Gastroesophageal sphincter (tissue), 4 donors: Measurements from ENCODE around the gene XPO6. TPM values are rescaled to one million over a fixed set of nuclear protein-coding genes. Genes with fewer than 3 reads are reported as not detected.

Experiments used
- ATAC-seq: fragments of 150-250 bp; one replicate; pipeline ENCODE4 v1.9.1; 2016; ENCODE audit warnings: mild to moderate bottlenecking, moderate library complexity
- H3K27ac ChIP-seq, 4 donors: fragments of 200-600 bp; sonication (generic) in 3 of 4; 1 replicate in 3 of 4; 2 replicates in 1 of 4; pipeline ENCODE4 v1.5.1; 2016 to 2019
- H3K27me3 ChIP-seq: fragments of 200-600 bp; sonication (generic); one replicate; pipeline ENCODE4 v1.5.1; 2019
- H3K36me3 ChIP-seq, 2 donors: fragments of 200-600 bp; sonication (generic); one replicate each; pipeline ENCODE4 v1.5.1; 2019; ENCODE audit warnings: control low read depth in 1 of 2
- H3K4me1 ChIP-seq, 3 donors: fragments of 200-600 bp; sonication (generic); 1 replicate in 2 of 3; 2 replicates in 1 of 3; pipeline ENCODE4 v1.5.1; 2016 to 2019; ENCODE audit warnings: control low read depth in 2 of 3
- H3K4me3 ChIP-seq, 2 donors: fragments of 200-600 bp; sonication (generic); one replicate each; pipeline ENCODE4 v1.5.1; 2019; ENCODE audit warnings: mild to moderate bottlenecking in 1 of 2, moderate library complexity in 1 of 2
- H3K9me3 ChIP-seq, 3 donors: fragments of 200-600 bp; sonication (generic); one replicate each; pipeline ENCODE4 v1.5.1; 2017 to 2019; ENCODE audit warnings: control low read depth in 2 of 3
- EP300 ChIP-seq: sonication (generic); formaldehyde crosslinking; IDR thresholded peaks from one replicate; pipeline ENCODE4 v1.6.1; 2017; ENCODE audit warnings: antibody characterized with exemption, mild to moderate bottlenecking
- POLR2A ChIP-seq, 2 donors: fragments of 450-650 bp; IDR thresholded peaks; one replicate each; pipeline ENCODE4 v1.6.1; 2017; ENCODE audit warnings: antibody characterized with exemption in 2 of 2, mild to moderate bottlenecking in 2 of 2, moderate library complexity in 1 of 2
- POLR2AphosphoS5 ChIP-seq: sonication (generic); formaldehyde crosslinking; IDR thresholded peaks from one replicate; pipeline ENCODE4 v1.6.1; 2017; ENCODE audit warnings: antibody characterized with exemption
- WGBS, 2 donors: methylation state at CpG; one replicate each; pipeline ENCODE4 v1.1.5; 2018; ENCODE audit warnings: low coverage in 1 of 2; 5-methylcytosine and 5-hydroxymethylcytosine counted together
- total RNA-seq, 4 donors: library from RNA; depleted of rRNA; stranded (reverse); fragments of >200 nt; gene quantifications; one replicate each; pipeline ENCODE4 v1.1.0, GENCODE V29; 2016
- TF ChIP-seq, protein P1 (sequence below), 4 experiments: fragments of 200-600 bp in 2 of 4; fragments of 450-650 bp in 2 of 4; sonication (generic) in 1 of 4; IDR thresholded peaks; one replicate each; pipeline ENCODE4 v1.5.1; 2017 to 2019; ENCODE audit warnings: antibody characterized with exemption in 4 of 4, mild to moderate bottlenecking in 2 of 4, moderate library complexity in 2 of 4

The XPO6 gene
- total RNA-seq, 4 donors from 2014 or later: 35.3 to 80.2 (median 66.8) TPM

GRCh38 chr16:28064706-28065249, 147.0 kb downstream of the XPO6 start:
- Histone ChIP-seq H3K27ac (no peak overlapping the region), H3K36me3 (no peaks in the 10 kb centered on the region), H3K4me1 (peaks cover 0 to 17% (median 0%) of the 10 kb centered on the region in 3 donors), H3K4me3 (no peak overlapping the region), H3K27me3 (peaks cover 53% of the 10 kb centered on the region), H3K9me3 (no peaks in the 10 kb centered on the region)
- WGBS, 2 donors: 46 to 73% methylated on average over 2 to 6 of the region's 15 CpGs
- no peak for ATAC-seq
- TF ChIP-seq POLR2A (IDR thresholded peaks at IDR 0.05): no peak
- TF ChIP-seq POLR2AphosphoS5: no peak
- no peak for TF ChIP-seq EP300
- TF ChIP-seq, protein P1, sequence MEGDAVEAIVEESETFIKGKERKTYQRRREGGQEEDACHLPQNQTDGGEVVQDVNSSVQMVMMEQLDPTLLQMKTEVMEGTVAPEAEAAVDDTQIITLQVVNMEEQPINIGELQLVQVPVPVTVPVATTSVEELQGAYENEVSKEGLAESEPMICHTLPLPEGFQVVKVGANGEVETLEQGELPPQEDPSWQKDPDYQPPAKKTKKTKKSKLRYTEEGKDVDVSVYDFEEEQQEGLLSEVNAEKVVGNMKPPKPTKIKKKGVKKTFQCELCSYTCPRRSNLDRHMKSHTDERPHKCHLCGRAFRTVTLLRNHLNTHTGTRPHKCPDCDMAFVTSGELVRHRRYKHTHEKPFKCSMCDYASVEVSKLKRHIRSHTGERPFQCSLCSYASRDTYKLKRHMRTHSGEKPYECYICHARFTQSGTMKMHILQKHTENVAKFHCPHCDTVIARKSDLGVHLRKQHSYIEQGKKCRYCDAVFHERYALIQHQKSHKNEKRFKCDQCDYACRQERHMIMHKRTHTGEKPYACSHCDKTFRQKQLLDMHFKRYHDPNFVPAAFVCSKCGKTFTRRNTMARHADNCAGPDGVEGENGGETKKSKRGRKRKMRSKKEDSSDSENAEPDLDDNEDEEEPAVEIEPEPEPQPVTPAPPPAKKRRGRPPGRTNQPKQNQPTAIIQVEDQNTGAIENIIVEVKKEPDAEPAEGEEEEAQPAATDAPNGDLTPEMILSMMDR (IDR thresholded peaks at IDR 0.05): no peak

- no peaks in the 10 kb centered on the region for H3K9me3 ChIP-seq
- no peak for TF ChIP-seq EP300
- no peak for TF ChIP-seq POLR2AphosphoS5
- TF ChIP-seq POLR2A (IDR thresholded peaks at IDR 0.05): no peak
- TF ChIP-seq, protein P1 (IDR thresholded peaks at IDR 0.05): no peak
- ATAC-seq: no peak
- H3K27ac ChIP-seq: no peak overlapping the region
- peaks cover 57% of the 10 kb centered on the region for H3K27me3 ChIP-seq
- WGBS, 2 donors: no CpG with 5 or more reads among the region's 3 CpGs
- H3K4me3 ChIP-seq: peak overlapping the region in 1 of 2 donors; percentile 45
- peaks cover 0 to 17% (median 0%) of the 10 kb centered on the region in 3 donors for H3K4me1 ChIP-seq
- H3K36me3 ChIP-seq: no peaks in the 10 kb centered on the region
Observed at GRCh38 chr16:28064150-28064549, 147.6 kb downstream of the XPO6 start.

DNA sequence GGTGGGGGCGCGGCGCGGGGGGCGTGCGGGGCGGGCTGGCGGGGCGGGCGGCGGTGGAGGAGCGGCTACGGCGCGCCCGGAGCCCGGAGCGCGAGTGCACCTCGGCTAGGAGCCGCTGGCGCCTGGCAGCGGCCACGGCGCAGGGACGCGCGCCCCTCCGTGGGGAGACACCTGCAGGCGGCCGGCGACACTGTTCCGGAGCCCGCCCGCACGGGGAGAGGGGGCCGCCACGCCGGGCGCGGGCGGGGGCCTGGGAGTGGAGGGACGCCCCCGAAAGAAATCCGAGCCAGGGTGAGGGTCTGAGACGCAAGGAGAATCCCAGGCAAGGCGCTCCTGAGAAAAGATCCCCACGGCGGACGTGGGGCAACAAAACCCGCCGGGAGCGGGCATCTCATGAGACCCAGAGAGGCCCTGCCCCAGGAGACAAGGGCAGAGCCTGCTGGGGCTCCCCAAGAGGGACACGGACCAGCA, 148.1 kb downstream of the XPO6 start, which contains the start of gene GSG1L:
Gene GSG1L, minus strand, starts transcription at position 124 of the 471 bp plus-strand sequence. CDS start 290 bp downstream, outside the sequence.
- TF ChIP-seq, protein P1 (IDR thresholded peaks at IDR 0.05): peak in 1 of 4 experiments; percentile 35
- no peak for TF ChIP-seq POLR2A (IDR thresholded peaks at IDR 0.05)
- no peaks in the 10 kb centered on the region for H3K36me3 ChIP-seq
- H3K4me3 ChIP-seq: peak within 1 kb of the TSS in 1 of 2 donors; percentile 45
- H3K9me3 ChIP-seq: no peaks in the 10 kb centered on the region
- no CpG with 5 or more reads among the region's 54 CpGs for WGBS, 2 donors
- no peak for ATAC-seq
- H3K27me3 ChIP-seq: peaks cover 62% of the 10 kb centered on the region
- H3K4me1 ChIP-seq: peaks cover 0 to 17% (median 0%) of the 10 kb centered on the region in 3 donors
- no peak within 1 kb of the TSS for H3K27ac ChIP-seq

DNA sequence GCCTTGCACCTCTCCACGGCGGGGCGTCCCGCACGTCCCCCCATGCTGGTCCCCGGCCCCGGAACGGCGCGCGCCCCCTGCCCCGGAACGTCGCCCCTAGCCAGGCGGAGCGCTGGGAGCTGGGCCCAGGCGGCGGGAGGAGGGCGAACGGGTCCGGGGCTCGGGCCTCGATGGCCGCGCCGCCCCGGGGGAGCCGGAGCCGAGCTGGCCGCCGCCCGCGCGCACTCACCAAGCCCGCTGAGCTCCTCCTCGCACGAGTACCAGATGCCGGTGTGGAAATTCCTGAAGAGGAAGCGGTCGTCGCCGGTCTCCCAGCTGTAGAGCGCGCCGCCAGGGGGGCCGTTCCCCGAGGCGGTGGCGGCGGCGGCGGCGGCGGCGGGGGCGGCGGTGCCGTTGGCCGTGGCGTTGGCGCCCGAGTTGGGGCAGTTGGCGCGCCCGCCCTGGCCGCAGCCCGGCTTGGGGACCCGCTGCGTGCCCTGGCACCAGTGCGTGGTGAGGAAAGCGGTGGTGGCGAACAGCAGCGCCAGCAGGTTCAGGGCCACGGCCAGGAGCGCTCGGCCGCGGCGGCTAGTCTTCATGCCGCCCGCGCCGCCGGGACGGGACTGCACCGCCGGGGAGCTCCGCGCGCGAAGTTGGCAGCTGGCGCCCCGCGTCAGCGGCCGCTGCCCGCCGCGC, 148.8 kb downstream of the XPO6 start:
- no peaks in the 10 kb centered on the region for H3K36me3 ChIP-seq
- peak overlapping the region in 1 of 2 donors; percentile 45 for H3K4me3 ChIP-seq
- no peaks in the 10 kb centered on the region for H3K9me3 ChIP-seq
- no peak overlapping the region for H3K27ac ChIP-seq
- no peak for ATAC-seq
- TF ChIP-seq POLR2AphosphoS5 (no peak), POLR2A (IDR thresholded peaks at IDR 0.05) (no peak), EP300 (no peak)
- TF ChIP-seq, protein P1 (IDR thresholded peaks at IDR 0.05): no peak
- peaks cover 69% of the 10 kb centered on the region for H3K27me3 ChIP-seq
- WGBS, 2 donors: 0% methylated on average over 3 of the region's 99 CpGs; no CpG with 5 or more reads in 1 of the 2 donors
- peaks cover 0 to 17% (median 0%) of the 10 kb centered on the region in 3 donors for H3K4me1 ChIP-seq
